Panc1 (cell line): ENCODE results near the gene TXNDC16. TPM values are rescaled to one million over a fixed set of nuclear protein-coding genes. Genes with fewer than 3 reads are reported as not detected.

Experiments used
- ATAC-seq: fragments of 200-7000 bp; cut with Tn5 transposase; 2 replicates; pipeline ENCODE4 v1.9.1; 2020; ENCODE audit warnings: mild to moderate bottlenecking, moderate library complexity
- BruUV-seq: library from RNA; stranded (reverse); fragments of 400-500 nt; replicated peaks from 2 replicates; lab custom pipeline; 2021; lab: Mats Ljungman, UMichigan
- CTCF ChIA-PET: fragments of 300-600 bp; sonication (Branson Sonifier 250); formaldehyde crosslinking; loops from one replicate; lab custom pipeline; 2022; ENCODE audit warnings: antibody characterized with exemption; lab: Charles Lee
- POLR2A ChIA-PET: fragments of 300-600 bp; sonication (Branson Sonifier 250); formaldehyde crosslinking; loops from one replicate; lab custom pipeline; 2022; ENCODE audit warnings: antibody characterized with exemption; lab: Charles Lee
- DNase-seq: peaks from one replicate; pipeline ENCODE4 v3.0.0-alpha.2; 2010; ENCODE audit warnings: low read depth, low spot score
- H3K27ac ChIP-seq: 2 replicates; pipeline ENCODE4 v1.5.1; 2011; ENCODE audit warnings: mild to moderate bottlenecking, low read length, inconsistent platforms
- H3K27me3 ChIP-seq: fragments of 200-500 bp; sonication (Bioruptor generic); 2 replicates; pipeline ENCODE4 v1.6.0; 2014; ENCODE audit warnings: low read length, inconsistent platforms; ENCODE audit not compliant: control insufficient read depth, insufficient read depth
- H3K36me3 ChIP-seq: fragments of 200-500 bp; sonication (Bioruptor generic); 2 replicates; pipeline ENCODE4 v1.5.1; 2014; ENCODE audit warnings: inconsistent platforms, mild to moderate bottlenecking, low read length, moderate library complexity; ENCODE audit not compliant: control insufficient read depth, insufficient read depth
- H3K4me1 ChIP-seq: 2 replicates; pipeline ENCODE4 v1.5.1; 2011; ENCODE audit warnings: inconsistent platforms, mild to moderate bottlenecking, low read length, moderate library complexity; ENCODE audit not compliant: control insufficient read depth, insufficient read depth
- H3K4me3 ChIP-seq, 2 experiments: 2 replicates each; pipeline ENCODE4 v1.5.1; 2011 to 2012; ENCODE audit warnings: low read depth in 2 of 2, low read length in 2 of 2, mild to moderate bottlenecking in 2 of 2, inconsistent platforms in 1 of 2, moderate library complexity in 1 of 2
- H3K9me3 ChIP-seq: fragments of 200-500 bp; sonication (Bioruptor generic); 2 replicates; pipeline ENCODE4 v1.5.1; 2014; ENCODE audit warnings: low read depth, mild to moderate bottlenecking, inconsistent platforms, low read length, moderate library complexity; ENCODE audit not compliant: control insufficient read depth, insufficient read depth
- POLR2AphosphoS5 ChIP-seq: IDR thresholded peaks from 2 replicates; pipeline ENCODE4 v1.6.1; 2012; ENCODE audit warnings: mild to moderate bottlenecking, low read depth, low read length, moderate library complexity
- SIN3A ChIP-seq: IDR thresholded peaks from 2 replicates; pipeline ENCODE4 v1.6.1; 2012; ENCODE audit warnings: low read depth, mild to moderate bottlenecking, low read length, moderate library complexity, borderline replicate concordance; ENCODE audit not compliant: insufficient read depth
- TCF7L2 ChIP-seq: IDR thresholded peaks from 2 replicates; pipeline ENCODE4 v1.6.1; 2011; ENCODE audit warnings: mild to moderate bottlenecking, low read depth, low read length, inconsistent platforms
- in situ Hi-C: cut with HindIII; loops from 2 replicates; pipeline ENCODE4 v1.10.0; 2016; ENCODE audit warnings: low sequenced_read_pairs, low pct_unique_long_range_greater_than_20kb
- intact Hi-C: fragments of 100-400 bp; cut with micrococcal nuclease; formaldehyde crosslinking; loops from one replicate; pipeline ENCODE4 v1.10.0; 2022; ENCODE audit not compliant: unreplicated experiment
- total RNA-seq: library from RNA; stranded (reverse); gene quantifications from one replicate; pipeline ENCODE4 v1.2.1, GENCODE V29; 2021; ENCODE audit not compliant: unreplicated experiment
- TF ChIP-seq, protein P1 (sequence below), 2 experiments: IDR thresholded peaks; 2 replicates each; pipeline ENCODE4 v1.6.1; 2011 to 2012; ENCODE audit warnings: low read depth in 2 of 2, control low read depth in 1 of 2, low read length in 1 of 2, mild to moderate bottlenecking in 1 of 2, moderate library complexity in 1 of 2; ENCODE audit not compliant: insufficient read depth in 1 of 2
- TF ChIP-seq, protein P2 (sequence below): fragments of 450-650 bp; IDR thresholded peaks from 2 replicates; pipeline ENCODE4 v1.5.1; 2017; ENCODE audit warnings: mild to moderate bottlenecking

The TXNDC16 gene
- total RNA-seq, 1 experiment from 2014 or later = 4.9 TPM

DNA sequence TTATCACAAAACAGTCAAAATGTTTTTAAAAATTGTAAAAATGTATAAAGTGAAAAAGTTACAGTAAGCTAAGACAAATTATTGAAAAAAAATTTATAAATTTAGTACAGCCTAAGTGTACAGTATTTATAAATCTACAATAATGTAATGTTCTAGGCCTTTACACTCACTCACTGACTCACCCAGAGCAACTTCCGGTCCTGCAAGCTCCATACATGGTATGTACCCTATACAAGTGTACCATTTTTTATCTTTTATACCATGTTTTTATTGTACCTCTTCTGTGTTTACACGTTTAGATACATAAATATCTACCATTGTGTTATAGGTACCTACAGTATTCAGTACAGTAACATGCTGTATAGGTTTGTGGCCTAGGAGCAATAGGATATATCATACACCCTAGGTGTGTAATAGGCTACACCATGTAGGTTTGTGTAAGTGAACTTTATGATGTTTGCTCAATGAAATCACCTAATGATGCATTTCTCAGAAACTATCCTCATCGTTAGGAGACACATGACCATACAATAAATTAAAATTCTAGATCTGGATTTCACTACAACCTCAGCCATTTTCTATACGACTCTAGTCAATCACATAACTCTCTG lies 66.8 kb downstream of the TXNDC16 start:
- in situ Hi-C loops = no loop called here
- intact Hi-C loops = no loop called here
- BruUV-seq = no TSS peak
- no peaks in the 10 kb centered on the region for H3K27me3 ChIP-seq
- no peak for ATAC-seq
- no peak overlapping the region for H3K27ac ChIP-seq
- no peak for TF ChIP-seq POLR2AphosphoS5
- no peak for TF ChIP-seq SIN3A
- TF ChIP-seq, protein P1, sequence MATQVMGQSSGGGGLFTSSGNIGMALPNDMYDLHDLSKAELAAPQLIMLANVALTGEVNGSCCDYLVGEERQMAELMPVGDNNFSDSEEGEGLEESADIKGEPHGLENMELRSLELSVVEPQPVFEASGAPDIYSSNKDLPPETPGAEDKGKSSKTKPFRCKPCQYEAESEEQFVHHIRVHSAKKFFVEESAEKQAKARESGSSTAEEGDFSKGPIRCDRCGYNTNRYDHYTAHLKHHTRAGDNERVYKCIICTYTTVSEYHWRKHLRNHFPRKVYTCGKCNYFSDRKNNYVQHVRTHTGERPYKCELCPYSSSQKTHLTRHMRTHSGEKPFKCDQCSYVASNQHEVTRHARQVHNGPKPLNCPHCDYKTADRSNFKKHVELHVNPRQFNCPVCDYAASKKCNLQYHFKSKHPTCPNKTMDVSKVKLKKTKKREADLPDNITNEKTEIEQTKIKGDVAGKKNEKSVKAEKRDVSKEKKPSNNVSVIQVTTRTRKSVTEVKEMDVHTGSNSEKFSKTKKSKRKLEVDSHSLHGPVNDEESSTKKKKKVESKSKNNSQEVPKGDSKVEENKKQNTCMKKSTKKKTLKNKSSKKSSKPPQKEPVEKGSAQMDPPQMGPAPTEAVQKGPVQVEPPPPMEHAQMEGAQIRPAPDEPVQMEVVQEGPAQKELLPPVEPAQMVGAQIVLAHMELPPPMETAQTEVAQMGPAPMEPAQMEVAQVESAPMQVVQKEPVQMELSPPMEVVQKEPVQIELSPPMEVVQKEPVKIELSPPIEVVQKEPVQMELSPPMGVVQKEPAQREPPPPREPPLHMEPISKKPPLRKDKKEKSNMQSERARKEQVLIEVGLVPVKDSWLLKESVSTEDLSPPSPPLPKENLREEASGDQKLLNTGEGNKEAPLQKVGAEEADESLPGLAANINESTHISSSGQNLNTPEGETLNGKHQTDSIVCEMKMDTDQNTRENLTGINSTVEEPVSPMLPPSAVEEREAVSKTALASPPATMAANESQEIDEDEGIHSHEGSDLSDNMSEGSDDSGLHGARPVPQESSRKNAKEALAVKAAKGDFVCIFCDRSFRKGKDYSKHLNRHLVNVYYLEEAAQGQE (IDR thresholded peaks at IDR 0.05; ENCODE audit: insufficient read depth in 1 of 2, low read depth in 2 of 2, low read length in 1 of 2) = no peak
- TF ChIP-seq, protein P2, sequence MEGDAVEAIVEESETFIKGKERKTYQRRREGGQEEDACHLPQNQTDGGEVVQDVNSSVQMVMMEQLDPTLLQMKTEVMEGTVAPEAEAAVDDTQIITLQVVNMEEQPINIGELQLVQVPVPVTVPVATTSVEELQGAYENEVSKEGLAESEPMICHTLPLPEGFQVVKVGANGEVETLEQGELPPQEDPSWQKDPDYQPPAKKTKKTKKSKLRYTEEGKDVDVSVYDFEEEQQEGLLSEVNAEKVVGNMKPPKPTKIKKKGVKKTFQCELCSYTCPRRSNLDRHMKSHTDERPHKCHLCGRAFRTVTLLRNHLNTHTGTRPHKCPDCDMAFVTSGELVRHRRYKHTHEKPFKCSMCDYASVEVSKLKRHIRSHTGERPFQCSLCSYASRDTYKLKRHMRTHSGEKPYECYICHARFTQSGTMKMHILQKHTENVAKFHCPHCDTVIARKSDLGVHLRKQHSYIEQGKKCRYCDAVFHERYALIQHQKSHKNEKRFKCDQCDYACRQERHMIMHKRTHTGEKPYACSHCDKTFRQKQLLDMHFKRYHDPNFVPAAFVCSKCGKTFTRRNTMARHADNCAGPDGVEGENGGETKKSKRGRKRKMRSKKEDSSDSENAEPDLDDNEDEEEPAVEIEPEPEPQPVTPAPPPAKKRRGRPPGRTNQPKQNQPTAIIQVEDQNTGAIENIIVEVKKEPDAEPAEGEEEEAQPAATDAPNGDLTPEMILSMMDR = no peak
- no peak for TF ChIP-seq TCF7L2
- H3K9me3 ChIP-seq = no peaks in the 10 kb centered on the region
- H3K4me3 ChIP-seq = no peak overlapping the region
- ChIA-PET CTCF (no interaction called here), POLR2A (no interaction called here)
- DNase-seq = no peak
- H3K36me3 ChIP-seq = no peaks in the 10 kb centered on the region
- H3K4me1 ChIP-seq = no peaks in the 10 kb centered on the region

DNA sequence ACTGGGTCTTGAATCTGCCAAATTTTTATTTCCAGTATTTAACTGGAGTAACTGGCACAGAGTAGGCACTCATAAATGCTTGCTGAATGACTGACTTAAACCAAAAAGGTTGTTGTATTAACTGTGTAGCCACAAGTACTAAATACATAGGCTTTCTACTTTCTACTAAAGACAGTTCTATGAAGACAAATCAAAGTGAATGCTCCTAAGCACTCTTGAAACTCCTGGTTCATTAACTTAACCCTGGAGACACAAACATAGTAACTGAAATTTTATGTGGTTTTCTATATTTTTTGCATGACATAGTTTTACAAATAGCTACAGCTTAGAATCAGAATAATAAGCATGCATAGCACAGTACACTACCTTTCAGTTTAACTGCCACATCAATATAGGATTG lies 70.4 kb downstream of the TXNDC16 start:
- DNase-seq (no peak), ATAC-seq (no peak)
- no peak overlapping the region for H3K27ac ChIP-seq
- TF ChIP-seq, protein P1 (IDR thresholded peaks at IDR 0.05; ENCODE audit: insufficient read depth in 1 of 2, low read depth in 2 of 2, low read length in 1 of 2) = no peak
- TF ChIP-seq, protein P2 = no peak
- TF ChIP-seq TCF7L2 = no peak
- no peak for TF ChIP-seq POLR2AphosphoS5
- no peak for TF ChIP-seq SIN3A
- in situ Hi-C loops (no loop called here), intact Hi-C loops (no loop called here)
- H3K4me1 ChIP-seq = no peaks in the 10 kb centered on the region
- H3K4me3 ChIP-seq = no peak overlapping the region
- no peaks in the 10 kb centered on the region for H3K27me3 ChIP-seq
- BruUV-seq = no TSS peak
- H3K36me3 ChIP-seq = no peaks in the 10 kb centered on the region
- ChIA-PET POLR2A (no interaction called here), CTCF (no interaction called here)
- H3K9me3 ChIP-seq = no peaks in the 10 kb centered on the region
